ENCODE results near the gene MRTFA.

- TF ChIP-seq CTCF (IDR thresholded peaks at IDR 0.05) = no peak
- TF ChIP-seq POLR2A (IDR thresholded peaks at IDR 0.05) = no peak
Measured at GRCh38 chr22:40401532-40401931, 235.0 kb downstream of the MRTFA start.

Measured in uterus (tissue), 2 donors.